Small intestine (tissue), 7 donors: ENCODE data around the gene OTOGL. TPM values are rescaled to one million over a fixed set of nuclear protein-coding genes. Genes with fewer than 3 reads are reported as not detected.

ENCODE experiments used
- DNase-seq, 2 donors: peaks; one replicate each; pipeline versions ENCODE4 v3.0.0 to v3.0.0-alpha.2; 2013
- FAIRE-seq: peaks from 2 replicates; lab custom pipeline; 2012; peaks lifted over from hg19 to GRCh38; lab: Jason Lieb, UNC
- H3K27ac ChIP-seq, 3 donors: one replicate each; pipeline ENCODE4 v1.5.1; 2013; ENCODE audit warnings: low read length in 2 of 3, mild to moderate bottlenecking in 2 of 3, control low read depth in 1 of 3, inconsistent platforms in 1 of 3, low read depth in 1 of 3, moderate library complexity in 1 of 3
- H3K27me3 ChIP-seq, 3 donors: one replicate each; pipeline ENCODE4 v1.6.1; 2013; ENCODE audit warnings: low read length in 3 of 3, inconsistent platforms in 1 of 3; ENCODE audit not compliant: control insufficient read depth in 3 of 3, insufficient read depth in 3 of 3
- H3K36me3 ChIP-seq, 3 donors: one replicate each; pipeline ENCODE4 v1.6.1; 2013; ENCODE audit warnings: low read length in 3 of 3, inconsistent platforms in 1 of 3, low read depth in 1 of 3, mild to moderate bottlenecking in 1 of 3, moderate library complexity in 1 of 3; ENCODE audit not compliant: control insufficient read depth in 3 of 3, insufficient read depth in 2 of 3
- H3K4me1 ChIP-seq, 3 donors: one replicate each; pipeline ENCODE4 v1.6.1; 2013; ENCODE audit warnings: low read length in 2 of 3, inconsistent platforms in 1 of 3, low read depth in 1 of 3, mild to moderate bottlenecking in 1 of 3, moderate library complexity in 1 of 3; ENCODE audit not compliant: control insufficient read depth in 3 of 3, insufficient read depth in 2 of 3
- H3K4me3 ChIP-seq, 3 donors: one replicate each; pipeline ENCODE4 v1.5.1; 2013; ENCODE audit warnings: low read length in 3 of 3, control low read depth in 1 of 3, inconsistent platforms in 1 of 3, low read depth in 1 of 3, mild to moderate bottlenecking in 1 of 3, moderate library complexity in 1 of 3
- H3K9me3 ChIP-seq, 2 donors: one replicate each; pipeline ENCODE4 v1.6.1; 2013; ENCODE audit warnings: low read depth in 1 of 2, low read length in 1 of 2; ENCODE audit not compliant: control insufficient read depth in 2 of 2, insufficient read depth in 1 of 2
- WGBS, 3 donors: extraction: QIAGEN DNeasy Blood & Tissue Kit; methylation state at CpG; one replicate each; pipeline ENCODE4 v1.1.7; 2013; 5-methylcytosine and 5-hydroxymethylcytosine counted together
- polyA plus RNA-seq, 4 donors: library from polyadenylated mRNA; stranded (reverse) in 3 of 4; unstranded in 1 of 4; fragments of 200-250 nt in 3 of 4; fragments of 120-200 nt in 1 of 4; gene quantifications; one replicate each; pipeline versions ENCODE4 v1.2.1 to v1.2.3, GENCODE V29; 2013
- donor health status: healthy with polysubstance abuse.
- donor health status: control.
- donor health status: control.
- donor health status: Bipolar disorder and iron deficiency.
- donor health status: healthy.

The OTOGL gene
- polyA plus RNA-seq, 4 donors, result 0.09 to 0.44 TPM; not detected in 2

- Histone ChIP-seq H3K4me3 (no peak overlapping the region), H3K27me3 (peaks cover 0 to 20% (median 5%) of the 10 kb centered on the region in 3 donors), H3K27ac (no peak overlapping the region), H3K36me3 (no peaks in the 10 kb centered on the region), H3K4me1 (no peaks in the 10 kb centered on the region), H3K9me3 (no peaks in the 10 kb centered on the region)
- DNase-seq (no peak), FAIRE-seq (no peak)
- WGBS, 3 donors, result 78 to 80% (median 80%) methylated on average over 3 of the region's 3 CpGs
Observed at GRCh38 chr12:80401191-80401590, 301.9 kb downstream of the OTOGL start.

- no peak overlapping the region for H3K27ac ChIP-seq
- no peaks in the 10 kb centered on the region for H3K9me3 ChIP-seq
- no peaks in the 10 kb centered on the region for H3K36me3 ChIP-seq
- DNase-seq (no peak), FAIRE-seq (no peak)
- 43 to 60% (median 59%) methylated on average over 2 of the region's 2 CpGs for WGBS, 3 donors
- peaks cover 0 to 18% (median 5%) of the 10 kb centered on the region in 3 donors for H3K27me3 ChIP-seq
- H3K4me3 ChIP-seq, result no peak overlapping the region
- no peaks in the 10 kb centered on the region for H3K4me1 ChIP-seq
Observed at GRCh38 chr12:80404629-80405028, 305.3 kb downstream of the OTOGL start.

- no peaks in the 10 kb centered on the region for H3K36me3 ChIP-seq
- H3K4me1 ChIP-seq, result no peaks in the 10 kb centered on the region
- no peak for DNase-seq
- no peak overlapping the region for H3K4me3 ChIP-seq
- H3K9me3 ChIP-seq, result no peaks in the 10 kb centered on the region
- no peak overlapping the region for H3K27ac ChIP-seq
- peaks cover 0 to 2% (median 0%) of the 10 kb centered on the region in 3 donors for H3K27me3 ChIP-seq
- no peak for FAIRE-seq
Observed at GRCh38 chr12:80406253-80406652, 306.9 kb downstream of the OTOGL start.

GRCh38 chr12:80411787-80412186 lies 312.4 kb downstream of the OTOGL start:
- H3K9me3 ChIP-seq, result no peaks in the 10 kb centered on the region
- H3K27me3 ChIP-seq, result no peaks in the 10 kb centered on the region
- no peak overlapping the region for H3K27ac ChIP-seq
- WGBS, 3 donors, result 39 to 44% (median 43%) methylated on average over 3 of the region's 3 CpGs
- H3K36me3 ChIP-seq, result no peaks in the 10 kb centered on the region
- no peaks in the 10 kb centered on the region for H3K4me1 ChIP-seq
- no peak overlapping the region for H3K4me3 ChIP-seq
- FAIRE-seq (no peak), DNase-seq (no peak)

- no peaks in the 10 kb centered on the region for H3K9me3 ChIP-seq
- no peaks in the 10 kb centered on the region for H3K36me3 ChIP-seq
- no peak overlapping the region for H3K27ac ChIP-seq
- H3K27me3 ChIP-seq, result no peaks in the 10 kb centered on the region
- no peaks in the 10 kb centered on the region for H3K4me1 ChIP-seq
- DNase-seq (peak; percentile 27 to 39), FAIRE-seq (no peak)
- H3K4me3 ChIP-seq, result no peak overlapping the region
- 2 to 4% (median 3%) methylated on average over 3 of the region's 3 CpGs for WGBS, 3 donors
Observed at GRCh38 chr12:80412343-80412953, 313.1 kb downstream of the OTOGL start.

GRCh38 chr12:80413462-80413861 lies 314.1 kb downstream of the OTOGL start:
- no peak for DNase-seq
- FAIRE-seq, result no peak
- Histone ChIP-seq H3K9me3 (no peaks in the 10 kb centered on the region), H3K27me3 (no peaks in the 10 kb centered on the region), H3K27ac (no peak overlapping the region), H3K36me3 (no peaks in the 10 kb centered on the region), H3K4me1 (no peaks in the 10 kb centered on the region), H3K4me3 (no peak overlapping the region)
- 72 to 85% (median 77%) methylated on average over 3 of the region's 3 CpGs for WGBS, 3 donors

GRCh38 chr12:80415466-80415865 lies 316.1 kb downstream of the OTOGL start:
- Histone ChIP-seq H3K4me1 (no peaks in the 10 kb centered on the region), H3K9me3 (no peaks in the 10 kb centered on the region), H3K36me3 (no peaks in the 10 kb centered on the region), H3K27me3 (no peaks in the 10 kb centered on the region), H3K4me3 (no peak overlapping the region), H3K27ac (no peak overlapping the region)
- WGBS, 3 donors, result 50 to 73% (median 63%) methylated on average over 1 of the region's 1 CpG
- no peak for DNase-seq
- FAIRE-seq, result no peak

- H3K36me3 ChIP-seq, result no peaks in the 10 kb centered on the region
- no peak for FAIRE-seq
Observed at GRCh38 chr12:80419644-80420043, 320.3 kb downstream of the OTOGL start.

GRCh38 chr12:80420075-80420474 lies 320.7 kb downstream of the OTOGL start:
- FAIRE-seq, result no peak
- no peaks in the 10 kb centered on the region for H3K27me3 ChIP-seq

More at GRCh38 chr12:80419644-80420043, 320.3 kb downstream of the OTOGL start:
- DNase-seq, result no peak
- H3K4me1 ChIP-seq, result no peaks in the 10 kb centered on the region
- no peak overlapping the region for H3K4me3 ChIP-seq
- no peaks in the 10 kb centered on the region for H3K27me3 ChIP-seq
- H3K27ac ChIP-seq, result no peak overlapping the region
- H3K9me3 ChIP-seq, result no peaks in the 10 kb centered on the region

More at GRCh38 chr12:80420075-80420474, 320.7 kb downstream of the OTOGL start:
- DNase-seq, result no peak
- no peaks in the 10 kb centered on the region for H3K9me3 ChIP-seq
- no peak overlapping the region for H3K4me3 ChIP-seq
- H3K4me1 ChIP-seq, result no peaks in the 10 kb centered on the region
- no peak overlapping the region for H3K27ac ChIP-seq
- H3K36me3 ChIP-seq, result no peaks in the 10 kb centered on the region
